G401 (cell line): Measurements from ENCODE around the gene GABPA. TPM values are rescaled to one million over a fixed set of nuclear protein-coding genes. Genes with fewer than 3 reads are reported as not detected.

Experiments
- DNase-seq: peaks from one replicate; pipeline ENCODE4 v3.0.0-alpha.2; 2015; ENCODE audit warnings: low spot score
- in situ Hi-C: cut with HindIII; loops from 2 replicates; pipeline ENCODE4 v1.10.0; 2016; ENCODE audit warnings: low sequenced_read_pairs, mixed read lengths
- total RNA-seq: library from RNA; depleted of rRNA; stranded (reverse); fragments of >200 nt; shearing (Covaris generic); gene quantifications from 2 replicates; pipeline ENCODE4 v1.2.3, GENCODE V29; 2014; rRNA removed

Gene GABPA
- total RNA-seq, 1 experiment from 2014 or later = 19.9 TPM

GRCh38 chr21:25791319-25791718, 56.5 kb downstream of the GABPA start:
- in situ Hi-C loops = no loop called here

GRCh38 chr21:25801217-25802014, 66.6 kb downstream of the GABPA start:
- DNase-seq = peak; percentile 59
- in situ Hi-C loops = no loop called here

More at GRCh38 chr21:25791319-25791718, 56.5 kb downstream of the GABPA start:
- no peak for DNase-seq

GRCh38 chr21:25806060-25806459, 71.3 kb downstream of the GABPA start:
- in situ Hi-C loops = no loop called here
- DNase-seq = no peak

- in situ Hi-C loops = no loop called here
- DNase-seq = no peak
These were observed 72.4 kb downstream of the GABPA start for GRCh38 chr21:25807191-25807590.

- DNase-seq = no peak
- in situ Hi-C loops = no loop called here
These were observed 74.2 kb downstream of the GABPA start for GRCh38 chr21:25809013-25809412.

- DNase-seq = no peak
- in situ Hi-C loops = no loop called here
These were observed 76.4 kb downstream of the GABPA start for GRCh38 chr21:25811186-25811585.

- DNase-seq = no peak
- in situ Hi-C loops = no loop called here
These were observed 79.1 kb downstream of the GABPA start for GRCh38 chr21:25813917-25814316.

- DNase-seq = peak; percentile 8
- in situ Hi-C loops = no loop called here
These were observed 83.3 kb downstream of the GABPA start for GRCh38 chr21:25818121-25818520.

GRCh38 chr21:25818551-25818950, 83.8 kb downstream of the GABPA start:
- no peak for DNase-seq
- in situ Hi-C loops = no loop called here

Other genes with a start within 250 kb of the GABPA start
- gene MRPL39, start 127.5 kb upstream of the GABPA start, total RNA-seq = 45.4 and 70.9 TPM in 2 replicates
- not detected in 2 replicates for gene JAM2, start 95.7 kb upstream of the GABPA start, total RNA-seq
- 78.2 and 86.1 TPM in 2 replicates for gene ATP5PF, start 68 bp upstream of the GABPA start, total RNA-seq